Measurements from ENCODE around the gene OR2B2.

The OR2B2 gene

DNA sequence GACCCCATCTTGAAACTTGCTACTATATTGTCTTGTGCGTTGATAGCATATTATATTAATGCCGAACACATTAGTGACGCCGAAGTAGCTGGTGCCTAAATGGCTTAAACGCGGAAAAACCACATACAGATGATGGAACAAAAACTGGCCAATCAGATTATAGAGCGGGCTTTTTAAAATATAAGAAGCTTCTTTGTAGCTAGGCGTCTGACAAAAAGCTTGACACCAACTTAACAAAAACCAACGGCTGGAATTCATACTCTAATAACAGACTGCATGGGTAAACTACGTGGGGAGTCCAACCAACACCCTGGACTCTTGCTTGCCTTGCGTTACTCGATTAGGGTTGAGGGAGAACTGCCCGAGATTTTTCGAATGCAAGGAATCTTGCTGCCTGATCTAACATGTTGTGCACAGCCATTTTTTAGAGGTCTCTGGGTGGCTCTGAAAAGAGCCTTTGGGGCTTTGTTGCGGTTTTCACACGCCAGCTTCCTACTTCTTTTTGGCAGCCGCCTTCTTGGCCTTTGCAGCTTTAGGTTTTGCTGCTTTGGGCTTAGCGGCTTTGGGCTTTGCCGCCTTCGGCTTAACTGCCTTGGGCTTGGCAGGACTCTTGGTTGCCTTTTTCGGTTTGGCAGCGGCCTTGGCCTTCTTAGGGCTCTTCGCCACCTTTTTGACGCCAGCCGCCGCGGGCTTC lies 45.7 kb downstream of the OR2B2 start:
- peak; percentile 47 for DNase-seq (ENCODE audit: low read depth)

DNA sequence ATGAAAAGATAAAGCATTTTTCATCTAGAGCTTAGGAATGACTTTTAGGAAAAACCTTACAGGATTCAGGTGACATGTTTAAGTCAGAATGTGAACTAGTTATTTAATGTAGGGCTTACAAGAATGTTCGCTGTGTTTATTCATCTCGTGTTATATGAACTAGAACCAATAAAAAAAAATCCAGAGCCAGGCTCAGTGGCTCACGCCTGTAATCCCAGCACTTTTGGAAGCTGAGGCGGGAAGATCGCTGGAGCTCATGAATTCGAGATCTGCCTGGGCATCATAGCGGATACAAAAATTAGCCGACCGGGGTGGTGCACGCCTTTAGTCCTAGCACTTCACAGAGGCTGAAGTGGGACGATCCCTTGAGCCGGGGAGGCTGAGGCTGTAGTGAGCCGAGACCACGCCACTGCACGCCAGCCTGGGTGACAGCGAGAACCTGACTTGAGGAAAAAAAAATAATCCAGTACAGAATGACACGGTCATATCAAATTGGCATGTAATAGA lies 46.3 kb downstream of the OR2B2 start:
- peak; percentile 29 for DNase-seq (ENCODE audit: low read depth)

DNA sequence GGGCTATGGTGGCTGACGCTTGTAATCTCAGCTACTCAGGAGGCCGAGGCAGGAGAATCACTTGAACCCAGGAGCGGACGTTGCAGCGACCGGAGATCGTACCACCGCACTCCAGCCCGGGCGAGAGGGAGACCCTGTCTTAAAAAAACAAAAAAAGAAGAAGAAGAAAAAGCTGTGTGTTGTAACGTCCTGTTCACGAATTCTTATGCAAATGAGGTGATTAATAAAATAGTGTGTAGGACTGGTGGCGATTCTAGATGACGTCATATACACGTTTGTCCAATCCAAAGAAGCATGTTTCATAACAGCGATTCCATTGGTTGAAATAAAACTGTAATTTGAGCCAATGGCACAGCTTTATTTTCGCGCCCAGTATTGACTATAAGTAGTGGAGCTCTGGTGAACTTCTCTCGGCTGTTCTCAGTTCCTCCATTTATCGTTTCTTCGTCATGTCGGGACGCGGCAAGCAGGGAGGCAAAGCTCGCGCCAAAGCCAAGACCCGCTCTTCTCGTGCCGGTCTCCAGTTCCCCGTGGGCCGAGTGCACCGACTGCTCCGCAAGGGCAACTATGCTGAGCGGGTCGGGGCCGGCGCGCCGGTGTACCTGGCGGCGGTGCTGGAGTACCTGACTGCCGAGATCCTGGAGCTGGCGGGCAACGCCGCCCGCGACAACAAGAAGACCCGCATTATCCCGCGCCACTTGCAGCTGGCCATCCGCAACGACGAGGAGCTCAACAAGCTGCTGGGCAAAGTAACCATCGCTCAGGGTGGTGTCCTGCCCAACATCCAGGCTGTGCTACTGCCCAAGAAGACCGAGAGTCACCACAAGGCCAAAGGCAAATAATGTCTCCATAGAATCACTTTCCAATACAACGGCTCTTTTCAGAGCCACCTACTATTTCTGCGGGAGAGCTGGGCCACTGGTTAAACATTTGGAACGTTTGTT lies 47.0 kb downstream of the OR2B2 start:
- peak; percentile 81 for DNase-seq (ENCODE audit: low read depth)

DNA sequence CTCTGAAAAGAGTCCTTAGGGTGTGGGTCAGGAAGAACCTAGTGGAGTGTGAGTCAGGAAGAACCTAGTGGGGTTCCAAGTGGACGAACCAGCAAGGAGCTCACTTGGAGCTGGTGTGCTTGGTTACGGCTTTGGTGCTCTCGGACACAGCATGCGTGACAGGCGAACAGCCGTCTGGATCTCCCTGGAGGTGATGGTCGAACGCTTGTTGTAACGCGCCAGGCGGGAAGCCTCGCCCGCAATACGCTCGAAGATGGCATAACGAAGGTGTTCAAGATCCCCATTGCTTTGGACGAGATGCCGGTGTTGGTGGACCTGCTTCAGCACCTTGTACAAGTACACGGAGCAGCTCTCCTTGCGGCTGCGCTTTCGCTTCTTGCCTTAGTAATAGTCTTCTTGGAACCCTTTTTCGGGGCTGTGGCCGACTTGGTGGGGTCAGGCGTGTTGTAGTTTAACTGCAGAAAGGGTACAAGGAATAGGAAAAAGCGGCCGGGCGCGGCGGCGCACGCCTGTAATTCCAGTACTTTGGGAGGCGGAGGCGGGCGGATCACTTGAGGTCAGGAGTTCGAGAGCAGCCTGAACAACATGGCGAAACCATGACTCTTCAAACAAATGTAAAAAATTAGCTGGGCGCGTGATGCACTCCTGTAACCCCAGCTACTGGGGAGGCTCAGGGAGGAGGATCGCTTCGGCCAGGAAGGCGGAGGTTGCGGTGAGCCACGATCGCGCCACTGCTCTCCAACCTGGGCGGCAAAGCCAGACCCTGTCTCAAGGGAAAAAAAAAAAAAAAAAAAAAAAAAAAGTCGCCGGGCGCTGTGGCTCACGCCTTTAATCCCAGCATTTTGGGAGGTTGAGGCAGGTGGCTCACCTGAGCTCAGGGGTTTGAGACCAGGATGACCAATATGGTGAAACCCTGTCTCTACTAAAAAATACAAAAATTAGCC lies 48.0 kb downstream of the OR2B2 start:
- no peak for DNase-seq (ENCODE audit: low read depth)

DNA sequence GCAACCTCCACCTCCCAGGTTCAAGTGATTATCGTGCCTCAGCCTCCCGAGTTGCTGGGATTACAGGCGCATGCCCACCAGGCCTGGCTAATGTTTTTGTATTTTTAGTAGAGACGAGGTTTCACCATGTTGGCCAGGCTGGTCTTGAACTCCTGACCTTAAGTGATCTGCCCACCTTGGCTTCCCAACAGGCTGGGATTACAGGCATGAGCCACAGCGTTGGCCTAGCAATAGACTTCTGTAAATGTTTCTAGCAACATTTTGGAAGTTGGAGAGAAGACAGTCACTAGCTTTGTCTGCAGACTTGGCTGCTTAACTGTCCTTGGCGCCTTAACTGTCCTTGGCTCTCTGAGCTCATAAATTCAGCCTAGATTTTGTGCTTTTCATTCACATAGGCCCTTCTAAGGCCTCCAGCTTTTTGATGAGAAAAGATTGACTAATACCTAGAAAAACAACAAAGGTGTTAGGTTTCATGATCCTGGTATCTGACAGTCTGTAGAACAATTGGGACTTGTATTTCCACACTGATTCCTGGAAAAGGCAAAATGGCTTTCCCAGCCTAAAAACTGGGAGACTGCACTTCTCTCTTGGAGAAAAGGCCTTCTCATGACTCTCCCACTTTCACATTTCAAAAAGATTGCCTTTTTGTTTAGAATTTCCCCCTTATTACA lies 49.7 kb downstream of the OR2B2 start:
- no peak for DNase-seq (ENCODE audit: low read depth)

DNA sequence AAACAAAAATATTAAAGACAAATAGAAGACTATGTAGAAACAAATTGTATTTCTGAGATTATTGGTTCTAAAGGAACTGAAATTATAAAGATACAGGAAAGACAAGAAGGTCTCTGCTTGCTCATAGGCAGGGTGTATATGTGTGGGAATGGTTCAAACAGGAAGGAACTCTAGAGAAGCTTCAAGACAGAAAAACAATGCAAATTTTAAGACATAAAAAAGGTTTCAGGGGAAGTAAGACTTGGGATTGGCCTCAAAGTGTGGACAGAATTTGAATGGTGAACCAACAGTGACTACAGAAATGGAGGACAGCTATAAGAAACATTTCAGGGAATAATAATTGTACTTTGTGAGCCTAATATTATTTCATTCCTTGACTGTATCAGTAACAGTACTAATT lies 50.3 kb downstream of the OR2B2 start:
- no peak for DNase-seq (ENCODE audit: low read depth)

DNA sequence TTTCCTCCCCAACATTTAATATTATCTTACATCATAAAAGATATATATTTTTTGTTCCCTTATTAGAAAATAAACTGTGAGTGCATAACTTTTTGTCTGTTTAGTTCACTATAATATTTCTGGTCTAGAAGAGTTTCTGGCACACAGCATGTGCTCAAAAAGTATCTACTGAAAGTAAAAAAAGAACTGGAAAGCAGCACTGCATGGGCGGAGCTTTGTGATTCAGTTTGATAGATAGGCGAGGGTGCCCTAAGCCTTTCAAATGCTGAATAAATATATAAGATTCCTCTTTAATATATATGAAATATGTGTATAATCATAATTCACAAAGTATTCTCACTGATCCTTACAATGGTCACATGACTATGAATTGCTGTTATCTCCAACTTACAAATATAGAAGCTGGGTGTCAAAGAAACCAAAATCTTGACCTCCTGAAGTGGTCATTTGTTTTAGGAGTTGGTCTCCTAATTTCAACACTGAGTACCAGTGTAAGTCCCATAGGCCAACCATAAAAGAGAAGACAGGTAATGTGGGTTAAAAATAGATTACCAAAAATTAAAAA lies 50.8 kb downstream of the OR2B2 start:
- DNase-seq (ENCODE audit: low read depth), result no peak

Measured in HS-27A (cell line).